Measurements from ENCODE around the gene ACOX2. TPM values are rescaled to one million over a fixed set of nuclear protein-coding genes. Genes with fewer than 3 reads are reported as not detected.

The ACOX2 gene
- total and polyA plus RNA-seq, 2 of the 13 experiments (the other 11 are each of a cell fraction or from before 2014, with no cell fraction given) = 42.6 to 98.5 TPM

DNA sequence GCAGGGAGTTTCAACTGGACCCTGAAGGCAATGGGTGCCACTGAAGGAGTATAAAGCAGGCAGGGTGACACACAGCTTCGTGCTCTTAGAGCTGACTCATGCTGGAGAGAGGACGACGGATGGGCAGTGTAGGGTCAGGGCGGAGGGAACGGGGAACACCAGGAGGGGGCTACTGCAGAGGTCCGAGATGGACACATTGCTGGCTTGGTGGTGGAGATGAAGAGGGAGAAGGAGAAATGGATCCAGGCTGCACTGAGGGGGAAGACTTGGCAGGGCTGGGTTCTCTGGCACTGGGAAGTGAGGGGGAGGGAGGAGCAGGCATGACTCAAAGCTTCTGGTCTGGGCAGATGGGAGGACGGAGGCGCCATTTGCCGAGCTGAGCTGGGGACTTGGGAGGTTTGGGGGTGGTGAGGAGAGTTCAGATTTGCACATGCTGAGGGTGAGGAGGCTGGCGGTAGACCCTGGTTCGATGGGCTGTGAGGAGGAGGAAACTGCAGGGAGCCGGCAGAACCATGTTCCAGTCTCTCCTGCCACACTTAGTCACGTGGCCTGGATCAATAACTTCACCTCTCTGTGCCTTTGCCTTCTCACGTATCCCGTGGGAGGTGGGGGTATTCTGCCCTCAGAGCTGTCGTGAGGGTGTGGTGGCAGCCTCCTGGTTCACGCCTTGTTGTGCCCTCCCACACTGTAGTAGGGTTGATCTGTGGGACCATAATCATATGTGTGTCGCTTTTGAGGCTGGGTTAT, 49.7 kb downstream of the ACOX2 start (continued):
- TF ChIP-seq, protein P1, sequence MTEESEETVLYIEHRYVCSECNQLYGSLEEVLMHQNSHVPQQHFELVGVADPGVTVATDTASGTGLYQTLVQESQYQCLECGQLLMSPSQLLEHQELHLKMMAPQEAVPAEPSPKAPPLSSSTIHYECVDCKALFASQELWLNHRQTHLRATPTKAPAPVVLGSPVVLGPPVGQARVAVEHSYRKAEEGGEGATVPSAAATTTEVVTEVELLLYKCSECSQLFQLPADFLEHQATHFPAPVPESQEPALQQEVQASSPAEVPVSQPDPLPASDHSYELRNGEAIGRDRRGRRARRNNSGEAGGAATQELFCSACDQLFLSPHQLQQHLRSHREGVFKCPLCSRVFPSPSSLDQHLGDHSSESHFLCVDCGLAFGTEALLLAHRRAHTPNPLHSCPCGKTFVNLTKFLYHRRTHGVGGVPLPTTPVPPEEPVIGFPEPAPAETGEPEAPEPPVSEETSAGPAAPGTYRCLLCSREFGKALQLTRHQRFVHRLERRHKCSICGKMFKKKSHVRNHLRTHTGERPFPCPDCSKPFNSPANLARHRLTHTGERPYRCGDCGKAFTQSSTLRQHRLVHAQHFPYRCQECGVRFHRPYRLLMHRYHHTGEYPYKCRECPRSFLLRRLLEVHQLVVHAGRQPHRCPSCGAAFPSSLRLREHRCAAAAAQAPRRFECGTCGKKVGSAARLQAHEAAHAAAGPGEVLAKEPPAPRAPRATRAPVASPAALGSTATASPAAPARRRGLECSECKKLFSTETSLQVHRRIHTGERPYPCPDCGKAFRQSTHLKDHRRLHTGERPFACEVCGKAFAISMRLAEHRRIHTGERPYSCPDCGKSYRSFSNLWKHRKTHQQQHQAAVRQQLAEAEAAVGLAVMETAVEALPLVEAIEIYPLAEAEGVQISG (CRISPR knock-in tag; IDR thresholded peaks at IDR 0.05) = peak; percentile 15; the same call in 1 of the 2 replicates
- TF ChIP-seq ZNF484 (CRISPR knock-in tag; IDR thresholded peaks at IDR 0.05; ENCODE audit: borderline replicate concordance, low read depth) (no peak), CBFB (CRISPR knock-in tag; IDR thresholded peaks at IDR 0.05) (no peak), NFRKB (IDR thresholded peaks at IDR 0.05) (no peak), ZNF713 (CRISPR knock-in tag; IDR thresholded peaks at IDR 0.05) (no peak), TAF15 (IDR thresholded peaks at IDR 0.05; ENCODE audit: low read depth, low read length, poor library complexity, severe bottlenecking) (no peak), SIN3A (IDR thresholded peaks at IDR 0.05; ENCODE audit: borderline replicate concordance, low read depth, low read length) (no peak), PAX8 (CRISPR knock-in tag; IDR thresholded peaks at IDR 0.05; ENCODE audit: borderline replicate concordance) (no peak), ZNF264 (CRISPR knock-in tag; IDR thresholded peaks at IDR 0.05) (no peak), KLF16 (CRISPR knock-in tag; IDR thresholded peaks at IDR 0.05) (no peak), PAXIP1 (CRISPR knock-in tag; conservative IDR thresholded peaks at IDR 0.05) (no peak), HOXA5 (CRISPR knock-in tag; IDR thresholded peaks at IDR 0.05) (no peak), RFXAP (CRISPR knock-in tag; IDR thresholded peaks at IDR 0.05; ENCODE audit: borderline replicate concordance) (no peak), ZNF589 (CRISPR knock-in tag; conservative IDR thresholded peaks at IDR 0.05) (no peak), NCOA1 (CRISPR knock-in tag; IDR thresholded peaks at IDR 0.05) (no peak)
- TF ChIP-seq, protein P2, sequence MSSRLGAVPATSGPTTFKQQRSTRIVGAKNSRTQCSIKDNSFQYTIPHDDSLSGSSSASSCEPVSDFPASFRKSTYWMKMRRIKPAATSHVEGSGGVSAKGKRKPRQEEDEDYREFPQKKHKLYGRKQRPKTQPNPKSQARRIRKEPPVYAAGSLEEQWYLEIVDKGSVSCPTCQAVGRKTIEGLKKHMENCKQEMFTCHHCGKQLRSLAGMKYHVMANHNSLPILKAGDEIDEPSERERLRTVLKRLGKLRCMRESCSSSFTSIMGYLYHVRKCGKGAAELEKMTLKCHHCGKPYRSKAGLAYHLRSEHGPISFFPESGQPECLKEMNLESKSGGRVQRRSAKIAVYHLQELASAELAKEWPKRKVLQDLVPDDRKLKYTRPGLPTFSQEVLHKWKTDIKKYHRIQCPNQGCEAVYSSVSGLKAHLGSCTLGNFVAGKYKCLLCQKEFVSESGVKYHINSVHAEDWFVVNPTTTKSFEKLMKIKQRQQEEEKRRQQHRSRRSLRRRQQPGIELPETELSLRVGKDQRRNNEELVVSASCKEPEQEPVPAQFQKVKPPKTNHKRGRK (CRISPR knock-in tag; IDR thresholded peaks at IDR 0.05) = no peak
- TF ChIP-seq, protein P3, sequence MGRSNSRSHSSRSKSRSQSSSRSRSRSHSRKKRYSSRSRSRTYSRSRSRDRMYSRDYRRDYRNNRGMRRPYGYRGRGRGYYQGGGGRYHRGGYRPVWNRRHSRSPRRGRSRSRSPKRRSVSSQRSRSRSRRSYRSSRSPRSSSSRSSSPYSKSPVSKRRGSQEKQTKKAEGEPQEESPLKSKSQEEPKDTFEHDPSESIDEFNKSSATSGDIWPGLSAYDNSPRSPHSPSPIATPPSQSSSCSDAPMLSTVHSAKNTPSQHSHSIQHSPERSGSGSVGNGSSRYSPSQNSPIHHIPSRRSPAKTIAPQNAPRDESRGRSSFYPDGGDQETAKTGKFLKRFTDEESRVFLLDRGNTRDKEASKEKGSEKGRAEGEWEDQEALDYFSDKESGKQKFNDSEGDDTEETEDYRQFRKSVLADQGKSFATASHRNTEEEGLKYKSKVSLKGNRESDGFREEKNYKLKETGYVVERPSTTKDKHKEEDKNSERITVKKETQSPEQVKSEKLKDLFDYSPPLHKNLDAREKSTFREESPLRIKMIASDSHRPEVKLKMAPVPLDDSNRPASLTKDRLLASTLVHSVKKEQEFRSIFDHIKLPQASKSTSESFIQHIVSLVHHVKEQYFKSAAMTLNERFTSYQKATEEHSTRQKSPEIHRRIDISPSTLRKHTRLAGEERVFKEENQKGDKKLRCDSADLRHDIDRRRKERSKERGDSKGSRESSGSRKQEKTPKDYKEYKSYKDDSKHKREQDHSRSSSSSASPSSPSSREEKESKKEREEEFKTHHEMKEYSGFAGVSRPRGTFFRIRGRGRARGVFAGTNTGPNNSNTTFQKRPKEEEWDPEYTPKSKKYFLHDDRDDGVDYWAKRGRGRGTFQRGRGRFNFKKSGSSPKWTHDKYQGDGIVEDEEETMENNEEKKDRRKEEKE (IDR thresholded peaks at IDR 0.05) = no peak
- TF ChIP-seq, protein P4, sequence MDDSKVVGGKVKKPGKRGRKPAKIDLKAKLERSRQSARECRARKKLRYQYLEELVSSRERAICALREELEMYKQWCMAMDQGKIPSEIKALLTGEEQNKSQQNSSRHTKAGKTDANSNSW (CRISPR knock-in tag; IDR thresholded peaks at IDR 0.05; ENCODE audit: borderline replicate concordance) = no peak
